NCI-H187 treated with DMSO at 0.1 percent for 48 hours (cell line): ENCODE measurements around the gene LRRC49.

Source experiments
- DNase-seq: peaks from one replicate; lab custom pipeline; 2025; lab: John Stamatoyannopoulos, UW

LRRC49 gene

DNA sequence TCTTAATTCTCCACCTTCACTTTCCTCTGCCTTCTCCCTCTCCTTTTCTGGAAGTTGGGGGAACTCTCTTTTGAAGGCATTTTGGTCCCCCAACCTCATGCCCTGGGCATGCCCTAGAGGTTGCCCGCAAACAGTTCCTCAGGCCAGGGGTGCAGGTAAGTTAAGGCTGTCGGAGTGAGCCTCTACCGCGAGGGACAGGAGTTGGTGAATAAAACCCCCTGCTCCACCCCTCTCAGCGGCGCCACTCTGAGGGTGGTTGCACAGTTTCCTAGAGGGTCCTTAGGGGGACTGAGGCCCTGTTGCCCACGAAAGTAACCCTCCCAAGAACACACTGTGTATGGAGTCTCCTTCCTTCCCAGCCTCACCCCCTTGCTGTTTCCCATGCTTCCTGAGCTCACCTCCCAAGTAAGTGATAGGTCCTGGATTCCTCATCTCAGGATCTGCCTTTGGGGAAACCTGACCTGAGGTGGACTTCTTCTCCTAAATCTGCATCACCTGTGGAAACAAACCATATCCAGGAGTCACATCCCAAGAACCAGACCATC, 199.5 kb downstream of the LRRC49 start:
- no peak for DNase-seq

DNA sequence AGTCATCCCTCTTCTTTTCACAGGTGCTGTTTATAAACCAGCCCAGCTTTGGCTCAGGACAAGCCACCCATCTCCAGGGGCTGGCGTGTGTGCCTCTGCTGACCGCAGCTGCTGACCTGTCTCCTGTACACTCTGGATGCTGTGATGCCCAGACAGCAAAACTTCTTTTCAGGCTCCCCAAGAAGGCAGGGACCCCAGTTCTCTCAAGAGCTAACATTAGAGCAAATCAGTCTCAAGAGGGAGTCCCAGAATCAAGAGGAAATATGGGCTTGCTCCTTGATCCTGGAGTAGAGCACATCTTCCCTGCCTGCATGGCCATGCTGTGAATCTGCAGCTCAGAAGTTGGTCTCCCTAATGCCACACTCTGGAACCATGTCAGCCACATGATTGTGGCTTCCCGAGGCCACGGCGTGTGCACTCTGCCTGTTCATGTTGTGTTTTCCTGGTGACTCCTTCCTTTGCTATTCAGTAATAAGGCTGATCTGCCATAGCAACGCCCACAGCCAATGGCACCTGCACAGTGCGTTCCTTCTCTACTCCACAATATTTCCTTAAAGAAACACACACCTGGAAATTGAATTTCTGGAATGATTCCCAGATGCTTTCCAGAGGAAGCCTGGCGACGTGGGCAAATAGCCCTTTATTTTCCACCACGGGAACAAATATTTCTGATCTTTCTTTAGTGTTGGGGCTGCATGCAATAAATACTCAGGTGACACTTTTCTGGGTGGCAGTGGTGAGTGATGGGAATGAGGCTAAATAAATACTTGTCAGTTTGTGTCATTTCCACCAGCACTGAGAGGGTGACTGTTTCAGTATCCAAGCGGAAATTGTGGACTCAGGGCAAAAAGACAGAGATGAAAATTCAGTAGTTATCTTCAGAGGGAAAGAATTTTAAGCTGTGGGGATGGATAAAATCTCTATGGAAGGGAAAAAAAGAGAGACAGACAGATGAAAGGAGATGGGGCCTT, 200.7 kb downstream of the LRRC49 start:
- DNase-seq, result no peak

DNA sequence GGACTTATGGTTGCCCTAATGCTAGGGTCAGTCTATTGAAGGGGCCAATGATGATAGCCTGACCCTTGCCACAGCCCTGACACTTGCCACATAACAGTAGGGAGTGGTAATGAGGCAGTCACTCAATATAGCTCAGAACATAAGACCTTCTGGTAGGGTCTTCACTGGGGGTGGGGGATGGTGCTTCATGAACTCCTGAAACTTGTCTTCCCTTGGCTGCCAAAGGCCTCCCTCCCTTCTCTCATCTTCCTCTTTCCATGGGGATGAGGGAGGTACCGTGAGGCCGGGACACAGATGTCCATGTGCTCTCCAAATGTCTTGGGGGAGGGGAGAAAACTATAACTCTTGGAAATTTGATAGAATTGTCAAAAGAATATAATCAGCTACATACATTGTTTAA, 201.5 kb downstream of the LRRC49 start:
- no peak for DNase-seq

DNA sequence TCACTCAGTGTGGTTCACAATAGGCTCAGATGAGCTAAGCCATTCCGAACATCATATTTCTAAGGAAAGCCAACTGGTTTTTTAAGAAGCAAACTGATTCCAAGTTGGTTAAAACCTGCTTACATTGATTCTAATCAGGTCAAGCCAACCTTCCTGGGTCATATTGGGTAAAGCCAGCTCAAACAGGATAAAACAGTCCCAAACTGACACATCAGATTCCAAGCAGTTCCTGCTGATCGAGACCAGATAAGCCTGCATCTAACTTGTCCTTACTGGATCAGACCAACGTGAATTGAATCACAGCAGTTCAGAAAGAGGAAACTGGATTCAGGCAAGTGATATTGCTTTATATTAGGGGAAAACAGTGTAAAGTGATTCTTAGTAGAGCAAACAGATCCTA, 204.1 kb downstream of the LRRC49 start:
- no peak for DNase-seq

DNA sequence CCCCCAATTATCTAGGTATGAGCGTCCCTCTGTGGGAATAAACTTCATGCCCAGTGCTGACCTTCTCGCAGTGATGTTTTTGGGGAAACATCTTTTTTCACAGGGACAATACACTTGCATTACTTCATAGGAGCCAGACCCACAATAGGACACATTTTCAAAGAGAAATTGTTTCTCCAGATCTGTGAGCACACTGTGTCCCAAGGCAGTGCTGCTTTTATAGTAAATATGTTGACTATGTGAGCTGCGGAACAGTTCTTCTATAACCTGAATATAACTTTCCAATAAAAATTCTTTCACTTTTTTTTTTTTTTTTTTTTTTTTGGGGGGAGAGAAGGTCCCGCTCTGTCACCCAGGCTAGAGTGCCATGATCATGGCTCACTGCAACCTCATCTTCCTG, 205.3 kb downstream of the LRRC49 start:
- DNase-seq, result no peak

DNA sequence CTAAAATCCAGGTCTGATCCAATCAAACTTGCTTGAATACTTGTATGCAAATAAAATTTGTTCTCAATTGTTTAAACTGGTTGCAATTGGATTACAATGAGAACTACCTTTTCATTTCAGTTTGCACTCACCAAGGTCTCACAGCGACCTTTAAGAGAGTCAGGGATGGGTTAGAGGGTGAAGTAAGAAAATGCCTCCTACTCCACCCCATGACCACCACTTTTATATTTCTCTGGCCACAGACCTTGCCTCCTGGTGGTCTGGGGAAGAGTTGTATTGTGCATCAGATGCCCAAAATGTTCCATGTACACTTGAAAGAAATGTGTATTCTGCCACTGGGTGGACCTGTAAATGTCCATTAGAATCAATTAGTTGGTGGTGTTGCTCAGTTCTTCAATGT, 206.3 kb downstream of the LRRC49 start:
- no peak for DNase-seq
